Neural progenitor cell (in vitro differentiated cells): ENCODE measurements around the gene ZNF284. TPM values are rescaled to one million over a fixed set of nuclear protein-coding genes. Genes with fewer than 3 reads are reported as not detected.

ENCODE experiments used
- DNase-seq: peaks from one replicate; pipeline ENCODE4 v3.0.0-alpha.2; 2016; ENCODE audit warnings: low spot score
- H2AFZ ChIP-seq: fragments of 200-600 bp; sonication (generic); replicated peaks from 2 replicates; pipeline ENCODE4 v1.6.1; 2016; ENCODE audit warnings: antibody characterized with exemption
- H3F3A ChIP-seq: fragments of 200-600 bp; sonication (generic); 2 replicates; pipeline ENCODE4 v1.6.1; 2016; ENCODE audit warnings: antibody characterized with exemption, low read depth
- H3K27ac ChIP-seq: fragments of 200-600 bp; sonication (generic); 2 replicates; pipeline ENCODE4 v1.5.1; 2016; ENCODE audit warnings: mild to moderate bottlenecking
- H3K27me3 ChIP-seq: fragments of 200-600 bp; sonication (generic); 2 replicates; pipeline ENCODE4 v1.6.1; 2016; ENCODE audit warnings: mild to moderate bottlenecking, moderate library complexity
- H3K36me3 ChIP-seq: fragments of 200-600 bp; sonication (generic); 2 replicates; pipeline ENCODE4 v1.5.1; 2016
- H3K4me1 ChIP-seq: fragments of 200-600 bp; sonication (generic); 2 replicates; pipeline ENCODE4 v1.6.1; 2016; ENCODE audit warnings: mixed run types
- H3K4me2 ChIP-seq: fragments of 200-600 bp; sonication (generic); 2 replicates; pipeline ENCODE4 v1.6.1; 2016
- H3K4me3 ChIP-seq: fragments of 200-600 bp; sonication (generic); 2 replicates; pipeline ENCODE4 v1.5.1; 2016
- H3K79me2 ChIP-seq: fragments of 200-600 bp; sonication (generic); 2 replicates; pipeline ENCODE4 v1.6.1; 2016; ENCODE audit warnings: low read depth
- H3K9ac ChIP-seq: fragments of 200-600 bp; sonication (generic); 2 replicates; pipeline ENCODE4 v1.6.1; 2016
- H3K9me3 ChIP-seq: fragments of 200-600 bp; sonication (generic); 2 replicates; pipeline ENCODE4 v1.5.1; 2016; ENCODE audit warnings: low read depth
- H4K20me1 ChIP-seq: fragments of 200-600 bp; sonication (generic); 2 replicates; pipeline ENCODE4 v1.6.1; 2016; ENCODE audit warnings: low read depth
- H3K27ac Mint-ChIP-seq: 3 replicates; pipeline ENCODE4 v1.8.0; 2021; ENCODE audit warnings: mixed read lengths
- H3K27me3 Mint-ChIP-seq: 2 replicates; pipeline ENCODE4 v1.8.0; 2022; ENCODE audit warnings: low read depth, mild to moderate bottlenecking, inconsistent platforms, moderate library complexity, mixed read lengths; ENCODE audit not compliant: insufficient read depth
- H3K36me3 Mint-ChIP-seq: 3 replicates; pipeline ENCODE4 v1.8.0; 2021; ENCODE audit warnings: mixed read lengths
- H3K4me1 Mint-ChIP-seq: 3 replicates; pipeline ENCODE4 v1.8.0; 2021; ENCODE audit warnings: mixed read lengths
- H3K4me3 Mint-ChIP-seq: 3 replicates; pipeline ENCODE4 v1.8.0; 2021; ENCODE audit warnings: mild to moderate bottlenecking, moderate library complexity, mixed read lengths
- H3K9me3 Mint-ChIP-seq: 3 replicates; pipeline ENCODE4 v1.8.0; 2020; ENCODE audit warnings: mixed read lengths
- EZH2 ChIP-seq: fragments of 200-600 bp; sonication (generic); IDR thresholded peaks from 2 replicates; pipeline ENCODE4 v1.6.1; 2017; ENCODE audit warnings: antibody characterized with exemption, mild to moderate bottlenecking, moderate library complexity
- EZH2phosphoT487 ChIP-seq: fragments of 200-600 bp; sonication (generic); IDR thresholded peaks from 2 replicates; pipeline ENCODE4 v1.6.1; 2017; ENCODE audit warnings: antibody characterized with exemption
- total RNA-seq: library from RNA; depleted of rRNA; stranded (reverse); fragments of >200 nt; gene quantifications from 2 replicates; pipeline ENCODE4 v1.2.3, GENCODE V29; 2015; ENCODE audit warnings: low replicate concordance
- TF ChIP-seq, protein P1 (sequence below): fragments of 200-600 bp; sonication (generic); IDR thresholded peaks from 2 replicates; pipeline ENCODE4 v1.5.1; 2017; ENCODE audit warnings: antibody characterized with exemption, mild to moderate bottlenecking

Gene ZNF284
- total RNA-seq, 1 donor from 2014 or later, result 5.6 TPM

DNA sequence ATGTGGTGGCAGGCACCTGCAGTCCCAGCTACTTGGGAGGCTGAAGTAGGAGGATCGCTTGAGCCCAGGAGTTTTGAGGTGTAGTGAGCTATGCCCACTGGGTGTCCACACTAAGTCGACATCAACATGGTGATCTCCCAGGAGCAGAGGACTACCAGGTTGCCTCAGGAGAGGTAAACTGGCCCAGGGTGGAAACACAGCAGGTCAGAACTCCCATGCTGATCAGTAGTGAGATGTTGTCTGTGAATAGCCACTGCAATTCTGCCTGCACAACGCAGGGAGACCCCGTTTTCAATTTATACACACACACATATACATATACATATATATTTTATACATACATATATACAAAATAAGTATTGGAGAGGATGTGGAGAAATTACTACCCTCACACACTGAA, 20.1 kb downstream of the ZNF284 start:
- H3K27ac Mint-ChIP-seq, result no peak overlapping the region
- H3K9me3 Mint-ChIP-seq, result no peaks in the 10 kb centered on the region
- no peak overlapping the region for H3K4me3 Mint-ChIP-seq
- no peaks in the 10 kb centered on the region for H3K9me3 ChIP-seq
- no peak overlapping the region for H2AFZ ChIP-seq
- no peak overlapping the region for H3K27ac ChIP-seq
- H3K4me1 ChIP-seq, result peaks cover 9% of the 10 kb centered on the region
- H3K36me3 Mint-ChIP-seq, result peaks cover 5% of the 10 kb centered on the region
- TF ChIP-seq, protein P1, sequence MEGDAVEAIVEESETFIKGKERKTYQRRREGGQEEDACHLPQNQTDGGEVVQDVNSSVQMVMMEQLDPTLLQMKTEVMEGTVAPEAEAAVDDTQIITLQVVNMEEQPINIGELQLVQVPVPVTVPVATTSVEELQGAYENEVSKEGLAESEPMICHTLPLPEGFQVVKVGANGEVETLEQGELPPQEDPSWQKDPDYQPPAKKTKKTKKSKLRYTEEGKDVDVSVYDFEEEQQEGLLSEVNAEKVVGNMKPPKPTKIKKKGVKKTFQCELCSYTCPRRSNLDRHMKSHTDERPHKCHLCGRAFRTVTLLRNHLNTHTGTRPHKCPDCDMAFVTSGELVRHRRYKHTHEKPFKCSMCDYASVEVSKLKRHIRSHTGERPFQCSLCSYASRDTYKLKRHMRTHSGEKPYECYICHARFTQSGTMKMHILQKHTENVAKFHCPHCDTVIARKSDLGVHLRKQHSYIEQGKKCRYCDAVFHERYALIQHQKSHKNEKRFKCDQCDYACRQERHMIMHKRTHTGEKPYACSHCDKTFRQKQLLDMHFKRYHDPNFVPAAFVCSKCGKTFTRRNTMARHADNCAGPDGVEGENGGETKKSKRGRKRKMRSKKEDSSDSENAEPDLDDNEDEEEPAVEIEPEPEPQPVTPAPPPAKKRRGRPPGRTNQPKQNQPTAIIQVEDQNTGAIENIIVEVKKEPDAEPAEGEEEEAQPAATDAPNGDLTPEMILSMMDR, result no peak
- TF ChIP-seq EZH2phosphoT487, result no peak
- TF ChIP-seq EZH2, result no peak
- no peaks in the 10 kb centered on the region for H4K20me1 ChIP-seq
- peaks cover 9% of the 10 kb centered on the region for H3K27me3 Mint-ChIP-seq
- H3K36me3 ChIP-seq, result no peaks in the 10 kb centered on the region
- DNase-seq, result no peak
- H3K4me1 Mint-ChIP-seq, result peaks cover 4% of the 10 kb centered on the region
- no peak overlapping the region for H3K9ac ChIP-seq
- no peak overlapping the region for H3K4me3 ChIP-seq
- no peaks in the 10 kb centered on the region for H3K27me3 ChIP-seq
- H3K79me2 ChIP-seq, result peaks cover 22% of the 10 kb centered on the region
- H3K4me2 ChIP-seq, result no peak overlapping the region
- H3F3A ChIP-seq, result no peaks in the 10 kb centered on the region

DNA sequence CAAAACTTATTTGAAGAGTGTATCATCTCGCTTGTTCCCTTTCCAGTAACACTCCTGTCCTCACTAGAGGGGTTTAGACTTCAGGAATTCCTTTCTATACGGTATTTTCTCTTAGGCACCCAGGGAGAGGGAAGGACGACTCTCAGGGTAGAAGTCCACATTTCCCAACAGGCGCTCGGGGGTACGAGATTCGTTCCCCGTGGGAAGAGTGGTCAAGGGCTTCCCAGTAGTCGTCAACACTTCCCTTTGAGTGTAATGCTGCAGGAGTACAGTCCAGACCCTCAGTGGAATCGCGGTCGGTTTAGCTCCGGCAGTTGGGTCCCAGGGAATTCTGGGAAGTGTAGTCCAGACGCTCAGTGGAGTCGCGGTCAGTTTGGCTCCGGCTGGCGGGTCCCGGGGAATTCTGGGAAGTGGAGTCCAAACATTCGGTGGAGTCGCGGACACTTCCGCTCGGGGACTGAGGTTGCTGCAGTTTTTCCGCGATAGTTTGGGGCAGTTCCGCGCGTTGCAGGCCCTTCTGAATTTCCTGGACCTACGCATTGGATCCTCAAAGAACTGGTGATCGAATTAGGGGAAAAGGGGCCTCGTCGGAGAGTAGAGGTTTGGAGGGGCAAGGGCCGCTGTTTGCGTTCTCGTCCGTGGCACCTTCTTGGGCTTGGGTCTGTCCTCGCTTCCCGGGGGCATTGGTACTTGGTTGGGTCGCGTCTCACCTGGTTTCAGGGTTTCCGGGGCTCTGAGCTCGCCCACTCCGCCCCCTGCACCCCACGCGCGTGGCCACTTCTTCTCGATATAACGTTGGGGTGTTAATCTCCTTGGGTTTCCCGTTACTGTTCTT, 22.2 kb downstream of the ZNF284 start, which contains the start of gene ZNF224:
ZNF224 (plus strand) TSS at position 431 of the 835 bp plus-strand sequence. CDS start 3,513 bp downstream, outside the sequence.
- H2AFZ ChIP-seq, result peak within 1 kb of the TSS; percentile 97
- H3K4me2 ChIP-seq, result peak within 1 kb of the TSS; percentile 83
- Mint-ChIP-seq H3K27me3 (peaks cover 8% of the 10 kb centered on the region), H3K4me3 (peak within 1 kb of the TSS; percentile 98), H3K36me3 (peaks cover 9% of the 10 kb centered on the region), H3K27ac (peak within 1 kb of the TSS; percentile 81), H3K9me3 (no peaks in the 10 kb centered on the region), H3K4me1 (peaks cover 4% of the 10 kb centered on the region)
- H3K9ac ChIP-seq, result peak within 1 kb of the TSS; percentile 62
- peak within 1 kb of the TSS; percentile 72 for H3K4me3 ChIP-seq
- H3K4me1 ChIP-seq, result peaks cover 9% of the 10 kb centered on the region
- H3K27me3 ChIP-seq, result no peaks in the 10 kb centered on the region
- H3K36me3 ChIP-seq, result no peaks in the 10 kb centered on the region
- no peaks in the 10 kb centered on the region for H3F3A ChIP-seq
- no peaks in the 10 kb centered on the region for H4K20me1 ChIP-seq
- H3K79me2 ChIP-seq, result peaks cover 22% of the 10 kb centered on the region
- TF ChIP-seq, protein P1, result no peak
- no peak for TF ChIP-seq EZH2
- H3K9me3 ChIP-seq, result no peaks in the 10 kb centered on the region
- H3K27ac ChIP-seq, result no peak within 1 kb of the TSS
- DNase-seq, result peak; percentile 95

DNA sequence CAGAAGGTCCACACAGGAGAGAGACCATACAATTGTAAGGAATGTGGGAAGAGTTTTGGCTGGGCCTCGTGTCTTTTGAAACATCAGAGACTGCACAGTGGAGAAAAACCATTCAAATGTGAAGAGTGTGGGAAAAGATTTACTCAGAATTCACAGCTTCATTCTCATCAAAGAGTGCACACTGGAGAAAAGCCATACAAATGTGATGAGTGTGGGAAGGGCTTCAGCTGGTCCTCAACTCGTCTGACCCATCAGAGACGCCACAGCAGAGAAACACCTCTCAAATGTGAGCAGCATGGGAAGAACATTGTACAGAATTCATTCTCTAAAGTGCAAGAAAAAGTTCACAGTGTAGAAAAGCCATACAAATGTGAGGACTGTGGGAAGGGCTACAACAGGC, 35.8 kb downstream of the ZNF284 start:
- H3K36me3 Mint-ChIP-seq, result peaks cover 63% of the 10 kb centered on the region

More for the DNA sequence above, 35.8 kb downstream of the ZNF284 start:
- TF ChIP-seq, protein P1, result no peak
- no peak for TF ChIP-seq EZH2
- Histone ChIP-seq H3K79me2 (peaks cover 10% of the 10 kb centered on the region), H3K9me3 (peaks cover 36% of the 10 kb centered on the region), H3K9ac (no peak overlapping the region), H3K27me3 (no peaks in the 10 kb centered on the region), H2AFZ (no peak overlapping the region), H3K36me3 (peaks cover 48% of the 10 kb centered on the region), H3K4me3 (no peak overlapping the region), H3K4me2 (no peak overlapping the region), H3K4me1 (no peaks in the 10 kb centered on the region), H3F3A (peaks cover 17% of the 10 kb centered on the region), H4K20me1 (no peaks in the 10 kb centered on the region), H3K27ac (no peak overlapping the region)
- DNase-seq, result no peak
- peaks cover 55% of the 10 kb centered on the region for H3K9me3 Mint-ChIP-seq
- H3K4me3 Mint-ChIP-seq, result no peak overlapping the region
- peaks cover 2% of the 10 kb centered on the region for H3K27me3 Mint-ChIP-seq
- H3K4me1 Mint-ChIP-seq, result peaks cover 7% of the 10 kb centered on the region
- H3K27ac Mint-ChIP-seq, result no peak overlapping the region
